Neural cell (in vitro differentiated cells): Measurements from ENCODE around the gene BCL2A1. TPM values are rescaled to one million over a fixed set of nuclear protein-coding genes. Genes with fewer than 3 reads are reported as not detected.

Source experiments
- H2AFZ ChIP-seq: fragments of 200-600, 300-800 bp; sonication (generic), shearing (Covaris generic); 2 replicates; pipeline ENCODE4 v1.6.0; 2014; ENCODE audit warnings: low read depth, mild to moderate bottlenecking, antibody characterized with exemption, low read length, moderate library complexity
- H3F3A ChIP-seq: fragments of 200-600 bp; shearing (Covaris generic); 2 replicates; pipeline ENCODE4 v1.6.1; 2016; ENCODE audit warnings: mild to moderate bottlenecking, moderate library complexity, mixed read lengths, antibody characterized with exemption, low read length; ENCODE audit not compliant: insufficient read depth, poor library complexity, severe bottlenecking
- H3K27ac ChIP-seq: fragments of 200-600, 300-800 bp; sonication (generic), shearing (Covaris generic); 2 replicates; pipeline ENCODE4 v1.5.1; 2014; ENCODE audit warnings: mild to moderate bottlenecking, low read length, moderate library complexity
- H3K27me3 ChIP-seq: fragments of 300-800, 200-600 bp; sonication (generic), shearing (Covaris generic); 2 replicates; pipeline ENCODE4 v1.6.0; 2014; ENCODE audit warnings: mild to moderate bottlenecking, low read depth, low read length, moderate library complexity; ENCODE audit not compliant: insufficient read depth
- H3K36me3 ChIP-seq: fragments of 300-800, 200-600 bp; sonication (generic), shearing (Covaris generic); 2 replicates; pipeline ENCODE4 v1.5.1; 2014; ENCODE audit warnings: mild to moderate bottlenecking, antibody characterized with exemption, low read length, moderate library complexity; ENCODE audit not compliant: insufficient read depth
- H3K4me2 ChIP-seq: fragments of 300-800, 200-600 bp; sonication (generic), shearing (Covaris generic); 2 replicates; pipeline ENCODE4 v1.6.0; 2014; ENCODE audit warnings: mild to moderate bottlenecking, low read length
- H3K4me3 ChIP-seq: fragments of 300-800, 200-600 bp; sonication (generic), shearing (Covaris generic); 2 replicates; pipeline ENCODE4 v1.5.1; 2014; ENCODE audit warnings: mild to moderate bottlenecking, low read length, moderate library complexity
- H3K79me2 ChIP-seq: fragments of 200-600 bp; shearing (Covaris generic); replicated peaks from 2 replicates; pipeline ENCODE4 v1.6.0; 2014; ENCODE audit warnings: mild to moderate bottlenecking, low read length, moderate library complexity; ENCODE audit not compliant: insufficient read depth
- H3K9ac ChIP-seq: fragments of 300-800, 200-600 bp; sonication (generic), shearing (Covaris generic); 2 replicates; pipeline ENCODE4 v1.6.1; 2016; ENCODE audit warnings: mild to moderate bottlenecking, low read length, mixed read lengths
- H3K9me2 ChIP-seq: fragments of 200-600 bp; shearing (Covaris generic); 2 replicates; pipeline ENCODE4 v1.6.1; 2016; ENCODE audit warnings: mild to moderate bottlenecking, low read length, mixed read lengths; ENCODE audit not compliant: insufficient read depth
- H3K9me3 ChIP-seq: fragments of 200-600, 300-800 bp; sonication (generic), shearing (Covaris generic); 2 replicates; pipeline ENCODE4 v1.6.1; 2016; ENCODE audit warnings: mild to moderate bottlenecking, mixed run types, low read length, moderate library complexity, mixed read lengths
- H4K20me1 ChIP-seq: fragments of 200-600 bp; shearing (Covaris generic); 2 replicates; pipeline ENCODE4 v1.6.1; 2016; ENCODE audit warnings: mild to moderate bottlenecking, mixed run types; ENCODE audit not compliant: insufficient read depth
- EP300 ChIP-seq: fragments of 450-650 bp; conservative IDR thresholded peaks from 2 replicates; pipeline ENCODE4 v1.6.1; 2014; ENCODE audit warnings: antibody characterized with exemption, mild to moderate bottlenecking, moderate library complexity; ENCODE audit not compliant: poor library complexity, severe bottlenecking
- EZH2 ChIP-seq: fragments of 200-600, 300-800 bp; shearing (Covaris generic), sonication (generic); IDR thresholded peaks from 2 replicates; pipeline ENCODE4 v1.6.1; 2014; ENCODE audit warnings: antibody characterized with exemption, low read length, borderline replicate concordance, mild to moderate bottlenecking; ENCODE audit not compliant: insufficient read depth, poor library complexity, severe bottlenecking
- MXI1 ChIP-seq: fragments of 450-650 bp; conservative IDR thresholded peaks from 2 replicates; pipeline ENCODE4 v1.6.1; 2014; ENCODE audit warnings: antibody characterized with exemption, mild to moderate bottlenecking; ENCODE audit not compliant: poor library complexity, severe bottlenecking
- POLR2AphosphoS5 ChIP-seq: IDR thresholded peaks from 2 replicates; pipeline ENCODE4 v1.6.1; 2012
- RAD21 ChIP-seq: fragments of 450-650 bp; conservative IDR thresholded peaks from 2 replicates; pipeline ENCODE4 v1.6.1; 2014; ENCODE audit warnings: antibody characterized with exemption, mild to moderate bottlenecking, moderate library complexity
- SMC3 ChIP-seq: fragments of 450-650 bp; conservative IDR thresholded peaks from 2 replicates; pipeline ENCODE4 v1.6.1; 2014; ENCODE audit warnings: antibody characterized with exemption, mild to moderate bottlenecking, moderate library complexity; ENCODE audit not compliant: poor library complexity
- TAF1 ChIP-seq: IDR thresholded peaks from 2 replicates; pipeline ENCODE4 v1.6.1; 2012; ENCODE audit warnings: low read depth
- polyA plus RNA-seq: library from polyadenylated mRNA; depleted of rRNA; stranded (reverse); fragments of >200 nt; gene quantifications from 2 replicates; pipeline ENCODE4 v1.2.3, GENCODE V29; 2014
- TF ChIP-seq, protein P1 (sequence below): fragments of 450-650 bp; IDR thresholded peaks from 2 replicates; pipeline ENCODE4 v1.5.1; 2014; ENCODE audit warnings: antibody characterized with exemption, mild to moderate bottlenecking, moderate library complexity; ENCODE audit not compliant: poor library complexity, severe bottlenecking
- TF ChIP-seq, protein P2 (sequence below): IDR thresholded peaks from 2 replicates; pipeline ENCODE4 v1.6.1; 2012; ENCODE audit warnings: borderline replicate concordance

The BCL2A1 gene
- polyA plus RNA-seq, 1 donor from 2014 or later: not detected

DNA sequence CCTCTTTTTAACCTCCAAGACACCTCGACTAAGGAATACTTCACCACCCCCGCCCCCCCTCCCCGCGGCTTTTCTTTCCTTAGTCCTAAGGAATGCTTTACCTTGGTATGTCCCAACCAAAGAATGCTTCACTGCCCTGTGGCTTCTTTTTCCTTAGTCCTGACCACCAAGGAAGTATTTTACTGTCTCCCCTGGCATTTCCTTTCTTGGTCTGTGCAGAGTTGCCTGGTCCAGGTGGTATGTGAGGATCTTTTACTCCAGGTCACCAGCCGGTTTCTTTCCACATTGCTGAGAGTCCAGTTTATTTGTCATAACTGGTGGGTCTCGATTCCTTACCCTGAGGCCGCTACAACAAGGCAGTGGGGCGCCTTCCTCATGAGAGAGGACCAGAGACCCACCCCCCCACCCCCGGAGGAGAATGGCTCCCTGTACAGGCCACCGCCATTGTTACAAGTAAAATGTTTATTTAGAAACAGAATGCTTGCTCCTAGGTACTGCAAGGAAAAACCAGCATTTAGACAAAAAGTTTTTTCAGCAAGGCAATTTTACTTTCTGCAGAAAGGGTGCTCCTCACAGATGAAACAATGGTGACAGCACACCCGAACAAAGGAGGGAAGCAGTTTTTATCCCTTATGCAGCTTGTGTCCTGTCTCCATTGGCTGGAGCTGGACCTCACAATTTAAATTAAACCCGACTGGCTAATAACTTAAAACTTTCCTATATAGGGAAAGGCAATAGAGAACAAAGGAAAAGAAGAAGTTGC lies 51.1 kb downstream of the BCL2A1 start:
- Histone ChIP-seq H3K27me3 (no peaks in the 10 kb centered on the region), H2AFZ (no peak overlapping the region), H3K9ac (no peak overlapping the region), H4K20me1 (no peaks in the 10 kb centered on the region), H3K79me2 (peaks cover 26% of the 10 kb centered on the region), H3K9me2 (no peaks in the 10 kb centered on the region), H3F3A (no peaks in the 10 kb centered on the region), H3K36me3 (no peaks in the 10 kb centered on the region), H3K4me2 (no peak overlapping the region), H3K4me3 (no peak overlapping the region), H3K27ac (no peak overlapping the region), H3K9me3 (no peaks in the 10 kb centered on the region)
- TF ChIP-seq EP300 (no peak), TAF1 (no peak), RAD21 (no peak), EZH2 (no peak), MXI1 (no peak), POLR2AphosphoS5 (no peak), SMC3 (no peak)
- TF ChIP-seq, protein P1, sequence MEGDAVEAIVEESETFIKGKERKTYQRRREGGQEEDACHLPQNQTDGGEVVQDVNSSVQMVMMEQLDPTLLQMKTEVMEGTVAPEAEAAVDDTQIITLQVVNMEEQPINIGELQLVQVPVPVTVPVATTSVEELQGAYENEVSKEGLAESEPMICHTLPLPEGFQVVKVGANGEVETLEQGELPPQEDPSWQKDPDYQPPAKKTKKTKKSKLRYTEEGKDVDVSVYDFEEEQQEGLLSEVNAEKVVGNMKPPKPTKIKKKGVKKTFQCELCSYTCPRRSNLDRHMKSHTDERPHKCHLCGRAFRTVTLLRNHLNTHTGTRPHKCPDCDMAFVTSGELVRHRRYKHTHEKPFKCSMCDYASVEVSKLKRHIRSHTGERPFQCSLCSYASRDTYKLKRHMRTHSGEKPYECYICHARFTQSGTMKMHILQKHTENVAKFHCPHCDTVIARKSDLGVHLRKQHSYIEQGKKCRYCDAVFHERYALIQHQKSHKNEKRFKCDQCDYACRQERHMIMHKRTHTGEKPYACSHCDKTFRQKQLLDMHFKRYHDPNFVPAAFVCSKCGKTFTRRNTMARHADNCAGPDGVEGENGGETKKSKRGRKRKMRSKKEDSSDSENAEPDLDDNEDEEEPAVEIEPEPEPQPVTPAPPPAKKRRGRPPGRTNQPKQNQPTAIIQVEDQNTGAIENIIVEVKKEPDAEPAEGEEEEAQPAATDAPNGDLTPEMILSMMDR: no peak
- TF ChIP-seq, protein P2, sequence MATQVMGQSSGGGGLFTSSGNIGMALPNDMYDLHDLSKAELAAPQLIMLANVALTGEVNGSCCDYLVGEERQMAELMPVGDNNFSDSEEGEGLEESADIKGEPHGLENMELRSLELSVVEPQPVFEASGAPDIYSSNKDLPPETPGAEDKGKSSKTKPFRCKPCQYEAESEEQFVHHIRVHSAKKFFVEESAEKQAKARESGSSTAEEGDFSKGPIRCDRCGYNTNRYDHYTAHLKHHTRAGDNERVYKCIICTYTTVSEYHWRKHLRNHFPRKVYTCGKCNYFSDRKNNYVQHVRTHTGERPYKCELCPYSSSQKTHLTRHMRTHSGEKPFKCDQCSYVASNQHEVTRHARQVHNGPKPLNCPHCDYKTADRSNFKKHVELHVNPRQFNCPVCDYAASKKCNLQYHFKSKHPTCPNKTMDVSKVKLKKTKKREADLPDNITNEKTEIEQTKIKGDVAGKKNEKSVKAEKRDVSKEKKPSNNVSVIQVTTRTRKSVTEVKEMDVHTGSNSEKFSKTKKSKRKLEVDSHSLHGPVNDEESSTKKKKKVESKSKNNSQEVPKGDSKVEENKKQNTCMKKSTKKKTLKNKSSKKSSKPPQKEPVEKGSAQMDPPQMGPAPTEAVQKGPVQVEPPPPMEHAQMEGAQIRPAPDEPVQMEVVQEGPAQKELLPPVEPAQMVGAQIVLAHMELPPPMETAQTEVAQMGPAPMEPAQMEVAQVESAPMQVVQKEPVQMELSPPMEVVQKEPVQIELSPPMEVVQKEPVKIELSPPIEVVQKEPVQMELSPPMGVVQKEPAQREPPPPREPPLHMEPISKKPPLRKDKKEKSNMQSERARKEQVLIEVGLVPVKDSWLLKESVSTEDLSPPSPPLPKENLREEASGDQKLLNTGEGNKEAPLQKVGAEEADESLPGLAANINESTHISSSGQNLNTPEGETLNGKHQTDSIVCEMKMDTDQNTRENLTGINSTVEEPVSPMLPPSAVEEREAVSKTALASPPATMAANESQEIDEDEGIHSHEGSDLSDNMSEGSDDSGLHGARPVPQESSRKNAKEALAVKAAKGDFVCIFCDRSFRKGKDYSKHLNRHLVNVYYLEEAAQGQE: no peak

GRCh38 chr15:79919090-79919748 lies 51.8 kb downstream of the BCL2A1 start:
- Histone ChIP-seq H3K27me3 (no peaks in the 10 kb centered on the region), H3K9me3 (no peaks in the 10 kb centered on the region), H3K27ac (no peak overlapping the region), H3K9ac (no peak overlapping the region), H3K4me2 (no peak overlapping the region), H3K4me3 (peak overlapping the region; percentile 43), H3K79me2 (peaks cover 24% of the 10 kb centered on the region), H3K36me3 (no peaks in the 10 kb centered on the region), H4K20me1 (no peaks in the 10 kb centered on the region), H3K9me2 (no peaks in the 10 kb centered on the region), H2AFZ (no peak overlapping the region), H3F3A (no peaks in the 10 kb centered on the region)
- no peak for TF ChIP-seq TAF1
- TF ChIP-seq EZH2: no peak
- no peak for TF ChIP-seq RAD21
- TF ChIP-seq, protein P2: no peak
- no peak for TF ChIP-seq POLR2AphosphoS5
- TF ChIP-seq, protein P1: no peak
- TF ChIP-seq MXI1: no peak
- no peak for TF ChIP-seq SMC3
- no peak for TF ChIP-seq EP300
